ENCODE results near the gene FBLN7.

Gene FBLN7

DNA sequence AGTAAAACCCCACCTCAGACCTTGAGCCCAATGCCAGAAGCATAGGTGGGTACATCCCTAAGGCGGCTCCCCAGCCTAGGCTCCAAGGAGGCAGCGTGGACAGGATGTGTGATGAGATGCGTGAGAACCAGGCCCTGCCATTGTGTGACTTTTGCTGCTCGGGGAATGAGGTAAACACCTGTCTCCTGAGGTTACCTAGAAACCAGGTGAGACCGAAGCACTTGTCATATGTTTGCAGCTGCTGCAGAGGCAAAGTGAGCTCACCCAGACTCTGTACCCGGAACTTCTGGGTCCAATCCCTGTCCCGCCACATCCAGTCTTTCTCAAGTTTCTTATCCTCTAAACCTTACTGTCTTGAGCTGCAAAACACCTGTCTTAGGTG is 3.4 kb downstream of the FBLN7 start:
- DNase-seq, result no peak

DNA sequence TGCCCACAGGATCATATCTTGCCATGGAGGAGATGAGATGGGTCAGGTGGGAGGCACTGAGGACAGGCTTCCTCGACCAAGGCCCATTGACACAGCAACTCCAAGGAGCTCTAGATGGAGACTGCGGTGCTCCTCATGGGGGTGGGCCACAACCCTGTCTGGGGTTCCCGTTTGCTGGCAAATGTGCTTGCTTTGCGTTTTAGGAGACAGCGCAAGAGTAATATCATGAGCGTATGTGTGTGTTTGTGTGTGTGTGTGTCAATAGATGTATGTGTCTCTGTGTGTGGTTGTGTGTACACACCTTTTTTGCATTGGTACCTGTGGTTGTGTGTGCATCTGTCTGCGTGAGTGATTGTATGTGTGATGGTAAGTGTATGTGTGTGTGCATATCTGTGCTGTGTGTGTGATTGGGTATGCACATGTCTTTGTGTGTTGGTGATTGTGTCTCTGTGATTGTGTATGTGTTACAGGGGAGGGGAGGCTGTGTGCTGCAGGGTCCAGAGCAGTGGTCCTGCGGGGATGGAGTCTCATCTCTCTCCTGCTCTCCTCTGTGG is 4.4 kb downstream of the FBLN7 start:
- no peak for DNase-seq

DNA sequence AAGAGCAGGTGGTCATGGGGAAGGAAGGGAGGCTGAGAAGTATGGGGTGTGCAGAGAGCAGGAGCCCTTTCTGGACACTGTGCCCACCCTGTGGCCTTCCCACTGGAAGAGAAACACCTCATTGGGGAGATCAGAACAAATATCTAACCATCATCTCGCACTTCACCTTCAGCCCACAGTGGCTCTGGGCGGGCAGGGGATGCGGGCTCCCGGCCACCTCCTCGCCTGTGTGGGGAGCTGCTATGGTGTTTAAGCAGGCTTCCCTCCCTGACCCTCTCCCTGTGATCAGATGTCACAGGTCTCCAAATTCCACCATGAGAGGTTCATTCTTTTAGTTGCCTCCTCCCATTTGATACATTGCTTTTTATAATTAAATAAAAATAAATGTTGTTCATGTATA is 5.0 kb downstream of the FBLN7 start:
- no peak for DNase-seq

DNA sequence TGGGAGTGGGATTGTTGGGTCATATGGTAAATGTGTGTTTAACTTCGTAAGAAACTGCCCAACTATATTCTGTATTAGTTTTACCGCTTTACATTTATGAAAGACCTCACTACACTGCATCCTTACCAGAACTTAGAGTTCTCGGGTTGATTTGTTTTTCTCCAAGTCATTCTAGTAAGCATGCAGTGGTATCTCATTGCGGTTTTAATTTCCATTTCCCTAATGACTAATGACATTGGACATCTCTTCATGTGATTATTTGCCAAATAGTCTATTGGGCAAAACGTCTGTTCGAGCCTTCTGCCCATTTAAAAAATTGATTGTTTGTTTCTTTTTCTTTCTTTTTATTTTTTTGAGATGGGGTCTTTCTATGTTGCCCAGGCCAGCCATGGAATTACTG is 6.8 kb downstream of the FBLN7 start:
- no peak for DNase-seq

DNA sequence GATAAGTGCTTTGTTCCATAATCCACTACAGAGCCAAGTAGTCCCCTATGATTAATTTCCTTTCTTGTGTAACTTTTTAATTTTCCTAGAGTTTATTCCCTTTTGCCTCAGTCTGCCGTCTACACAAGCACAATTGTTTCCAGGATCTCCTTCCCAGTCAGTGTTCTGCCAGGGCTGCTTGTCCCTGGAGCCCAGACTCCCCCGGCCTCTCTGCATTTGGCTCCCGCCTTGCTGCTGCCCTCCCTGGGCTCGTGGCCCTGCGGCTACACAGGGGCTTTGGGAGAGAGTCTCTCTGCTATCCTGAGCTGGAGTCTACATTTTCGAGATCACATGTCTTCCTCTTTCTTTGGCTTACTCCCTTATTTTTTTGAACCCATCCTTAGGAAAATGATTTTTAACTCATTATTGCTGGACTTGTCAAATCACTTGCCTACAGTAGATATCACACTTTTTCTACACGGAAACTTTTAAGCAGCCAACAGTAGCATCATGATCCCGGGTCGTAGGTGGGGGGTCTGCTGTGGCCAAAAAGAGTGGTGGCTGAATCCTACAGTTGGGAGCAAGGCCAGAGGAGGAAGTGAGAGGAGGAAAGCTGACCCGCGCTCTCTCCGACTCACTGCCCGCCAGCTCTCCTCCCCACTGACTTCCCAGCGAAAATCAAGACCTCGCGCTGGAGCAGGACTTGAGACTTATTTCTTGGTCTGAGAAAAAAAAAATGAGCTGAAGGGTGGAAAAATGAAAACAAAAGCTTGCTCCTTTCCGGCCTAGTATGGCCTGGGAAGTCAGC is 9.4 kb downstream of the FBLN7 start:
- DNase-seq, result no peak

DNA sequence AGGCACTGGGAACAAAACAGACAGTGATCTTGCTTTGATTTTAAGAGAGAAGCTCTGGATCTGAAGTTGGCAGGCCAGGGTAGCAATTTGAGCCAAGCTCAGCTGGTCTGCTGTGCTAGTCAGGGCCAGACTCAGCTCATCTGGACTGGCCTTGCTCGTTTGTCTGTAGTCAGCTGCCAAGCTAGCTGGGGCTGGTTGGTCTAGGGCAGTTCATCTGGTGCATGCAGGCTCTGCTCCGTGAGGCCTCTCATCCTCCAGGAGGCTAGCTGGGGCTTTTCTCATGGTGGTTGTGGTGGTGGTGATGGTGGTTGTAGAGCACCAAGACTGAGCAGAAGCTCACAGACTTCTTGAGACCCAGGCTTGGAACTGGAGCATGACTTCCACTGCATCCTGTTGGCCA is 10.3 kb downstream of the FBLN7 start:
- DNase-seq, result no peak

DNA sequence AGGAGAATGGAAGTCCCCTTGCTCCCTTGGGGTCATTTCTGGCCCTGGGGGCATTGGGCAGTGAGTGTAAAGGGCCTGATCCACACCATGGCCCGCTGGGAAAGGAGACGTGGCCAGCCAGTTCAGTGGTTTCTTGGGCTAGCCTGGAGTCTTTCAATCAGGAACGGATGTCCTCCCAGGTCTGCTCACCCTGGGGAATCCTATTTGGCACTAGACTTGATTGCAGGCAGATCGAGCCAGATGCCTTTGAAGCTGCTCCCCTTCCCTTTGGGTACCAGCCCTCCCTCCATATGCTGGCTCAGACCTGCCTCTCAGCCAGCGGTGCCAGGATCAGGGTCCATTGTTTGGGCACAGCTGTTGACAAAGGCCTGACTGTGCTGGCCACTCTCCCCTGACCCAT is 11.0 kb downstream of the FBLN7 start:
- no peak for DNase-seq

DNA sequence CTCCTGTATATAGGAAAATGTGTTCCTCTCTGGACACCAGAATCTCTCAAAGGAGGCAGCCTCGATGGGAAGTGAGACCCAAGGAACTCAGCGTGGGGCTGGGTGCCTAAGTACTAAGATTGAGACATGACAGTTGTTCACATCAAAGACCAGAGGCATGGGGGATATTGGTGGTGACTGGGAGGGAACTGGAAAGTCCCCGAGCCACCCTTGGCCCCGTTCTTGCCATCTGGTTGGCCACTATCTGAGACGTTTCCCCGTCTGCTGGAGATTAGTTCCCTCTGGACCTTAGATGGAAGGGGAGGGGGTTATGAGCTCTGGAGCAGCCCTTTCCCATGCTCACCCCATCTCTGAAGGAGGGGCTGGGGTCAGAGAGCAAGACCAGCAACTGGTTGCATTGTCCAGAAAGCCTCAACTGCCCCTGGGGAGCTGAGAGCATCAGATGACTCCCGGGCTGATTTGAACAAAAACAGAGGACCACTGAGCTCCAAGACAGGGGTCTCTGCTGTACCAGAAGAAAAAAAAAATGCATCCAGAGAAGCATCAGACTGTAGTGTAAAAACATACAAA is 11.8 kb downstream of the FBLN7 start:
- no peak for DNase-seq

DNA sequence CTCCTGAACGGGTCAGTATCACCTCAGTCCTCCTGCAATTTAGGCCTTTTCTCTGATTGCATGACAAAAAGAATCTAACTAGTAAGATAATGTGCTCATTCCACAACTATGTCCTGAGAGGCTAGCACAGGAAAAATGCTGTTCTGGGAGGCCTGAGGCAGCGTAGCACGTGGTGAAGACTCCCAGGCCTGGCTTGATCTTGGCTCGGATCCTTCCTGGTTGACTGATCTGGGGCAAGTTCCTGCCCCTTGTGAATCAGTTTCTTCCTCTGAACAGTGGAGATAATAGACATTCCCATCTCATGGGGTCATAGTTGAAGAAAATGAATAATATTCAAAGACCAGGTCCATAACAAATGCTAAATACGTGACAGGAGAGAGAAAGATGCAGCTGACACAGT is 12.3 kb downstream of the FBLN7 start:
- no peak for DNase-seq

DNA sequence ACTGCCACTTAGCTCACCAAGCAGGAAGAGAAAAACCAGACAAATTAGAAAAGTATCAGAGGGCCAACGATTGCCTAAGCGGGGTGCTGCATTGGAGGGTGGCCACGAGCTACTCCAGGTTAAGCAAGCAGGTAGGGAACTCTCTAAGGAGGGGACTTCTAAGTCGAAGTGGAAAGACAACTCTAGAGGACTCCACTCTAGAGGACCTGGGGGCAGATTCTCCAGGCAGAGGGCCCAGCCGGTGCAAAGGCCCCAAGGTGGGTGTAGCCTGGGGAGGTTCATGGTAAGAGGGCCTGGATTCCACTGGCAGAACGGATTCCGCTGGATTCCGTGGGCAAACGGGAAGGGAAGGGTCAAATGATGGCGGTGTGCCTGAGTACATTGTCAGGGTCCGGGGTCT is 12.7 kb downstream of the FBLN7 start:
- DNase-seq, result no peak

DNA sequence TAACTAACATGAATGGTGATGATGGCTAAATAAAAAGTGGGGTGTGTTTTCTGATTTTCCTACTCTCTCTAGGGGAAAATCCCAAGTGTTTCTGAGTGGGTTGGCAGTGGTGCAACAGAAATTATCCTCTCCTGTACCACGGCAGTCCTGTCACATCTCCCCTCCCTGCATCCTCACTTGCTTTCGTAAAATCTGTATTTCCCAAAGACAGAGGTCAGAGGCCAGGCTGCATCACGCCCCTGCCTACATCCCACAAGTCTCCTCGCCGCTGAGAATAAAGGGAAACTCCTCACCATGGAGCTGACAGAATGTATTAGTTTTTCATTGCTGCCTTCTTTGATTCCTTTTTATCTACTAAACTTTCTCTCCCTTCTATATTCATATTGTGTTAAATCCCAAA is 13.1 kb downstream of the FBLN7 start:
- DNase-seq, result no peak

DNA sequence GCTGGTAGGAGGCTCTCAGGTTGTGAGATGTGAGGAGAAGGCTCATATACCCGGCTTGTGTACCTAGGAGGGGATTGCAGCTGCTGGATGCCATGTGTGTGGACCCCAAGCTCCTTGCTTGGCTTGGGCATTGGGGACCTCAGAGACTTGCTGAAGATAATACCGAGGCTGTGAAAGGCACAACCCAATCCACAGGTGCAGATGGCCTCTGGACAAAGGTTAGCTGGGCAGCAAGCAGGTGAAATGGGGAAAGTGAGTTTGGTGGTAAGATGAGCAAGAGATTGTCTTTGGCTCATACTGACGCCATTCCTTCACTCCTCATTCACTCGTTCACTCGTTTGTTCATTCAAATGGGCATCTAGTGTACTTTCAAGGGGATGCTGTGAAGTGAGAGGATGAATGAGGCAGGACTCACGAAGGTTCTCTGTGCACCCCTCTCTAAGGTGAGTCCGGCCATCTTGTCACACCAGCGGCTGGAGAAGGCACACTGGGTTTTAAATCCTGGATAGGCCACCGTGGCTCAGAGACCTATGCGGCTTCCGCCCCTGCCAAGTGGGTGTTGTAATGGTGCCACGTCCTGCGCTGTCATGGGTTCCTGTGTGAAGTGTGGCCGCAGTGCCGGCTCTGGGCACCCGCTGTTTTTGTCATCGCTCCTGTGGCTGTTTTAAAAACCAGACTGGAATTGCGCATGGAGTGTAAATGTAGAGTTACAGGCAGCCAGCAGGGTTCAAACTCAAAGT is 13.7 kb downstream of the FBLN7 start:
- DNase-seq, result no peak

DNA sequence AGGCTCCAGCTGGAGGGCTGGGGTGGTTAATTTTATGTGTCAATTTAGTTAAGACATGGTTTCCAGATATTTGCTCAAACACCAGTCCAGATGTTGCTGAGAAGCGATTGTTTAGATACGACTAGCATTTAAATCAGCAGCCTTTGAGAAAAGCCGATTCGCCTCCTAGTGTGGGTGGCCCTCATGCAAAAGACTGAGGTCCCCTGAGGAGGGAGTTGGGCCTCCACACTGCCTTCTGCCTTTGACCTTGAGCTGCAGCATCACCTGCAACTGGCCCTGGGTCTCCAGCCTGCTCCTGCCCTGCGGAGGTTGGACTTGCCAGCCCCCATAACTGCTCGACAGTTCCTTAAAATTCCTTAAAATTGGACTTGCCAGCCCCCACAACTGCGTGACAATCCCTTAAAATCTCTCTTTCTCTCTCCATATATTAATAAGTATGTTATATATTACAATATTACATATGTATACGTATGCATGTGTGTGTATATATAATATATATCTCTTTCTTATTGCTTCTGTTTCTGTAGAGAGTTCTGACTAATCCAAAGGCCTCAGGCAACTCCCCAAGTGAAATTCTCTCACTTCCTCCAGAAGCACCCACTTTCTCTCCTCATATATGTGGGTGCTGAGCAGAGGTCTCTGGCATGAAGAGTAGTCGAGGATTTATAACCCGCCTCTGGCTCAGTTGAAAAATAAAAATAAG is 14.4 kb downstream of the FBLN7 start:
- DNase-seq, result no peak

DNA sequence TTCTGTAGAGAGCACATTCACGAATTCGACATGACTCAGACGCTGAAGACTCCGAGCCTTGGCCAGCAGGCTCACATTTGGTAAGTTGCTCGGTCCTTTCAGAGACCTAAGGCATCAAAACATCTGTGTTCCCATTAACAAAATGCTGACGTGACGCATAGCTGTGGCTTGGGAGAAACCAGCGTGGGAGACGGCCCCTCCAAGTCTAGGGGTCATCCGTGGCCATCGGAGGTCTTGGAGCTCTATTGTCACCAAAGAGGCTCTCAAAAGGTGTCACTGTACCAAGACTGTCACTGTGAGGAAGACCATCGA is 14.9 kb downstream of the FBLN7 start:
- no peak for DNase-seq

DNA sequence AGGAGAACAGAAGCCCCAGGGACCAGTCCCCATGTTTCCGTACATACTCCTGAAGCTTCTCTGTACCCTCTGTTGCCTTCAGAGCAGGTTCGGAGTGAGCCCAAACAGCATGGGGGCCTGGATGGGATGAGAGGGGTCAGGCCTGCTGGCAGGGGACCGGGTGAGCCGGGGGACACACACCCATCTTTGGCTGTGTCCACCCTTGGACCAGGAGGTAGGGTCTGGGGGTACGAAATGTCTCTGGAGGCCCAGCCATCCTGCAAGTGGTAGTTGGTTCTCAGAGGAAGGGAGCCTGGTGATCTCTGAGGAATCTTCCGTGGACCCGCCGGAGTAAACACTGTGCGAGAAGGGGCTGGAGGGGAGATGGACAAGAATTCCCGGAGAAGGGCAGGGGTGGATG is 15.3 kb downstream of the FBLN7 start:
- DNase-seq, result no peak

DNA sequence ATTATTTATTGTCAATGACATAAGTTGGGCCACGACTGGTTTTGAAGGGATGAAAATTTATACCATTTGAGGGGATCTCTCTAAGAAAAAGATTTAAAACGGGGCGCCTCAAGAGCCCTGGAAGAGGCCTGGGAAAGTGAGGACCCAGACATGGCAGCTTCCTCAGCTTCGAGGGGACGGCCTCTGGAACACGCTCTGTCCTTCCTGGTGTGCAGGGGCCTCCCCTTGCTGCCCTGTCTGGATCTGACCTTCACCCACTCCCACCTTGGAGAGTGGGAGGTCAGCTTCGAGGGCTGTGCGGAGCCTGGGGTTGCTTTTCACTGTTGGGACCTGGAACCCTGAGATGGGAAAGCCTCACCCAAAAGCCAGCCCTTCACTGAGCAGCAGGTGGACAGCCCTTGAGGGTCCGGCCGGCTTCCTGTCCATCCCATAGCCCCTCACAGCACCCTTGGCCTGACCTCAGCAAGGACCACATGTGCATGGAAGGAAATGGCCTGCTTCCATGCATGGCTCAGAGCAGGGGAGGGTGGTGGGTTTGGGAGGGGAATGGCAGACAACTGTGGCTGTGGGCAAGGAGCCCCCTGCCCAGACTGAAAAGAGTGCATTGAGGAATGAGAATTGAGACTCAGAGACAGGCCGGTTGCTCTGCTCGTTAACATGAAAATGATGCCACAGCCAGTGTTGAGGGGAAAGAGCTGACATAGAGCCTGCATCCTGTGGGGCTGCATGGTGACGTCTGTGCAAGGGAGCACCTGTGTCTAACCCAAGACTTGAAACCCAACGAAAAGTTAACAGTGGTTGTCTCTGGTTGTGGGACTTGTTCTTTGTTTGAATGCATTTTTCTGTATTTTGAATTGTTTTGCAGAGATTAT is 16.3 kb downstream of the FBLN7 start:
- no peak for DNase-seq

DNA sequence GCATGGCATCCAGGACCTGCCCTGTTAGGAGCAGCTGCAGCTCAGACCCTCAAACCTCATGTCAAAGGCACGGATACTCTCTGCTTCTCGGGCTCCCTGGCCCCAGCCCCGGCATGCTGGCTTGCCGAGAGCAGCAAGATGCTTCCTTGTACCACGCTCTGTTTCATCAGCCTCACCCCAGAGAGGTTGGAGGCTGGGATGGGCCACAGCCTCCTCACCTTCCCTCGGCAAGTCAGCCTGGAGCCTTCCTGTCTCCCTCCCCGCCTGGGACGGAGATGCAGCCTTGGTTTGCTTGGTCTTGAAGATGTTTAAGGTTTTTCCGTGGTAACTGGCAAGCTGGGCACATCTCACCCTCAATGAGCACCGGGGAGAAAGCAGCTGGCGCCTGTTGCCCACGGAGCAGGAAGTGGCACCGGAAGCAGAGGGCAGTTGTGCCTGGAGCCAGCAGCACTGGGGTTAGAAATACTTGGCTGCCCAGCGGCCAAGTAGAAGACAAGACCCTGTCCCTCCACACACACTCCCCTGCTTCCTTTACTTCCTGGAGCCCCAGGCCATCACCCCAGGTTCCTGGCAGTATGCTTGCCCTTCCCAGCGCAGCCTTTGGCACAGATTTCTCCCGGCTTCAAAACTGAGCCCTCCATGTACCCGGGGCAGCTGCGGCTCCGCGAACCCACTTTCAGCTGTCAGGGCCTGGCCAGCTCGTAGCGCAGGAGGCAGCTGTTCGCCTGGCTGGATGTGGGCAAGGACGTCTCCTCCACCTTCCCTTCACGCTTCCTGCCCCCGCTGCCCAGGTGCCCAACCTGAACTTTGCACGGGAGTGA is 17.4 kb downstream of the FBLN7 start:
- DNase-seq, result no peak

DNA sequence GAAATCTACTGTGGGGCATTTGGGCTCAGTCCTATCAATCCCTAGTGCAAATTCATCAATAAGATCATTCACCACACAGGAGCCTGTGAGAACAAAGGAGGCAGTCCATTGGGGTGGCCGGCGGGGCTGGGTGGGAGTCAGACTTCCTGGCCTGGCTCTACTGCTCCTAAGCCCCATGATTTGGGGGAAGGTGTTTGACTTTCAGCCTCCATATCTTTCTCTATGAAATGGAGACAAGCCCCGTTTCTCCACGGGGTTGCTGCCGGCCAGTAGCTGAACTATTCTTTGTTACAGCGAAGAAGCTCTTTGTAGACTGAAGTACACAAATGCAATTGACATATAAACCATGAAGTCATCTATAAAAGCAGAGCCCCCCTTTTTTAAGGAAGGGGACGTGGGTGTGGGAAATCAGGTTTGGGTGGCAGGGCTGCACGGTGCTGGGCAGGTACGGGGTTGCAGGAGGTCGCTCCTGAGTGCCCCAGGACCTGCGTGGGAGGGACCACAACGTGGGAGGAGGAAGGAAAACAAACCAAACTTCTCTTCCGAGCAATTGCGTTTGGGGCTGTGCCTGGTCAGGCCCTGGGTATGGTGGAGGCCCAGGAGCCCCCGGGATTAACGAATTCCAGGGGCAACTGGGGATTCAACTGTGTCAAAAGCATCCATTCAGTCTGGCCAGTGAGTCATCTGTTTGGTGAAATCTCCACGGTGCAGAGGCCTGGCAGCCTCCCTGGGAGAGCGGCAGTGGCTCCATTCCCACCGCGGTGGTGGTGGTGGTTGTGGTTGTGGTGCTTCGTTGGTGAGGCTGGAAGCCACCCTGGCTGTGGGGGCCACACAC is 18.2 kb downstream of the FBLN7 start:
- no peak for DNase-seq

DNA sequence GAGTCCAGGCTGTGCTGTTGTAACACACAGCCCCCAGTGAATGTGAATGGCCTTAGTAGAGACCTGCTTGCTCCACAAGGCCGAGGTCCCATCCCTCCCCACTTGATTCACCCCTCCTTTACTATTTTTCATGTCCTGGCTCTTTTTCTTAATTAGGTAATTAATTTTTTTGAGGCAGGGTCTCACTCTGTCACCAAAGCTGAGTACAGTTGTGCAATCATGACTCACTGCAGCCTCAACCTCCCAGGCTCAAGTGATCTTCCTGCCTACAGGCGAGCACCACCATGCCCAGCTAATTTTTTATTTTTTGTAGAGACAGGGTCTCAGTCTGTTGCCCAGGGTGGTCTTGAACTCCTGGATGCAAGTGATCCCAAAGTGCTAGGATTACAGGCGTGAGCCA is 19.3 kb downstream of the FBLN7 start:
- no peak for DNase-seq

DNA sequence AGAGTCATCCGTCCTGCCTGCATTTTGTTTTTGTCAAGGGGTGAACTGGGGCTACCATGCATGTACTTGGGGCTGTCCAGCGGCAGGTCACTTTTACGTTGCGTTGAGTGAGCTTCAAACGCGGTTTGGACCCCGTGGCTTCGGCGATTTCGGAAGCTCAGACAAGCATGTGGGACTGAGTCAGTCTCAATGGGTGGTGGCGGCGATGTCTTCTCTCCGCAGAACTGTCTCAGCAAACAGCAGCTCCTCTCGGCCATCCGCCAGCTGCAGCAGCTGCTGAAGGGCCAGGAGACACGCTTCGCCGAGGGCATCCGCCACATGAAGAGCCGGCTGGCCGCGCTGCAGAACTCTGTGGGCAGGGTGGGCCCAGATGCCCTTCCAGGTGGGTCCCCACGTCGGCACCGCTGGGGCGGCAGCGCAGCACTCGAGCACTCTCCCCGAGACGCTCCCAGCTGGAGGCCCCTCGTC is 21.3 kb downstream of the FBLN7 start:
- no peak for DNase-seq

Measured in NCI-H1694 treated with DMSO at 0.1 percent for 48 hours (cell line).